ENCODE measurements around the gene PRAMEF4.
"Not testable (repeated sequence)": the region's sequence is repeated elsewhere in the genome, so short reads cannot be mapped to it uniquely, and the experiment has no call there.

DNA sequence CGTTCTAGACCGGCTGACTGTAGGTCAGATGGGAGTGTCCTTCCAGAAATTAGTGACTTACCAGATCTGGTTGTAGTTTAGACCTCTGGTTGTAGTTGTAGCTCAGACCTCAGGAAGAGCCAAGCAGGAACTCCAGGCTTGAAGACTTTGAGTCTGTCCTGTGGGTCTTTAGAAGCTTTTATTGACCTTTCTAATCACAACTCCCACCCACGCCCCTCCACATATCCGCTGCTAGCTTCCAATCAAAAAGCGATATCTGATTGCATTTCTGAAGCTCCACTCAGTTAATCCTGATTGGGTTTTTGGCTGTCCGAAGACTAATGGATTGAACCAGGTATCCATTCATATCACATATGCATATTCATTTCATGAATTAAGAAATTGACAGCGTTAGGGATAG lies 37.4 kb downstream of the PRAMEF4 start, which contains the start of gene HNRNPCL1:
- TF ChIP-seq, protein P1, sequence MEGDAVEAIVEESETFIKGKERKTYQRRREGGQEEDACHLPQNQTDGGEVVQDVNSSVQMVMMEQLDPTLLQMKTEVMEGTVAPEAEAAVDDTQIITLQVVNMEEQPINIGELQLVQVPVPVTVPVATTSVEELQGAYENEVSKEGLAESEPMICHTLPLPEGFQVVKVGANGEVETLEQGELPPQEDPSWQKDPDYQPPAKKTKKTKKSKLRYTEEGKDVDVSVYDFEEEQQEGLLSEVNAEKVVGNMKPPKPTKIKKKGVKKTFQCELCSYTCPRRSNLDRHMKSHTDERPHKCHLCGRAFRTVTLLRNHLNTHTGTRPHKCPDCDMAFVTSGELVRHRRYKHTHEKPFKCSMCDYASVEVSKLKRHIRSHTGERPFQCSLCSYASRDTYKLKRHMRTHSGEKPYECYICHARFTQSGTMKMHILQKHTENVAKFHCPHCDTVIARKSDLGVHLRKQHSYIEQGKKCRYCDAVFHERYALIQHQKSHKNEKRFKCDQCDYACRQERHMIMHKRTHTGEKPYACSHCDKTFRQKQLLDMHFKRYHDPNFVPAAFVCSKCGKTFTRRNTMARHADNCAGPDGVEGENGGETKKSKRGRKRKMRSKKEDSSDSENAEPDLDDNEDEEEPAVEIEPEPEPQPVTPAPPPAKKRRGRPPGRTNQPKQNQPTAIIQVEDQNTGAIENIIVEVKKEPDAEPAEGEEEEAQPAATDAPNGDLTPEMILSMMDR (IDR thresholded peaks at IDR 0.05; ENCODE audit: extremely low read depth in 1 of 2, insufficient read depth in 1 of 2, low read depth in 1 of 2, low read length in 2 of 2) = not testable (repeated sequence)
- not testable (repeated sequence) for TF ChIP-seq POLR2AphosphoS5 (IDR thresholded peaks at IDR 0.05; ENCODE audit: insufficient read depth, low read depth, low read length); POLR2A (IDR thresholded peaks at IDR 0.05; ENCODE audit: low read depth, low read length); FOS (IDR thresholded peaks at IDR 0.05; ENCODE audit: borderline replicate concordance, insufficient read depth, low read length); MYC (IDR thresholded peaks at IDR 0.05; ENCODE audit: low read depth, low read length); MAX (IDR thresholded peaks at IDR 0.05; ENCODE audit: insufficient read depth, insufficient read length); EZH2 (IDR thresholded peaks at IDR 0.05; ENCODE audit: borderline replicate concordance, low read depth, low read length, severe bottlenecking)
